ENCODE data around the gene PEA15.

GRCh38 chr1:160187407-160187806 is 17.8 kb upstream of the PEA15 start:
- TF ChIP-seq ZNF565 (CRISPR knock-in tag; conservative IDR thresholded peaks at IDR 0.05; ENCODE audit: low read depth) (no peak), ZNF70 (CRISPR knock-in tag; IDR thresholded peaks at IDR 0.05) (no peak), CREB5 (CRISPR knock-in tag; IDR thresholded peaks at IDR 0.05; ENCODE audit: low read depth) (no peak), CSRNP3 (CRISPR knock-in tag; IDR thresholded peaks at IDR 0.05) (no peak), PATZ1 (CRISPR knock-in tag; IDR thresholded peaks at IDR 0.05; ENCODE audit: borderline replicate concordance) (no peak), ARNTL (CRISPR knock-in tag; IDR thresholded peaks at IDR 0.05; ENCODE audit: borderline replicate concordance, low read depth) (no peak), ZFP3 (CRISPR knock-in tag; IDR thresholded peaks at IDR 0.05) (no peak), TCF4 (CRISPR knock-in tag; IDR thresholded peaks at IDR 0.05; ENCODE audit: borderline replicate concordance) (no peak)
